Adipocyte (in vitro differentiated cells): Measurements from ENCODE around the gene CWC27.
"Not testable (repeated sequence)": the region's sequence is repeated elsewhere in the genome, so short reads cannot be mapped to it uniquely, and the experiment has no call there.

ENCODE experiments used
- DNase-seq: peaks from one replicate; pipeline ENCODE4 v3.0.0-alpha.2; 2015; ENCODE audit warnings: low read depth
- H3K27me3 ChIP-seq: replicated peaks from 2 replicates; pipeline ENCODE4 v1.7.0; 2013; ENCODE audit warnings: mild to moderate bottlenecking, low read length, moderate library complexity; ENCODE audit not compliant: control insufficient read depth, insufficient read depth
- H3K36me3 ChIP-seq: 2 replicates; pipeline ENCODE4 v1.7.0; 2013; ENCODE audit warnings: low read length, mild to moderate bottlenecking, moderate library complexity; ENCODE audit not compliant: control insufficient read depth, insufficient read depth, severe bottlenecking
- H3K4me1 ChIP-seq: 2 replicates; pipeline ENCODE4 v1.7.0; 2013; ENCODE audit warnings: mild to moderate bottlenecking, low read length, moderate library complexity; ENCODE audit not compliant: control insufficient read depth, insufficient read depth
- H3K4me3 ChIP-seq: 2 replicates; pipeline ENCODE4 v1.7.0; 2013; ENCODE audit warnings: mild to moderate bottlenecking, low read length, moderate library complexity
- H3K9ac ChIP-seq: 2 replicates; pipeline ENCODE4 v1.7.0; 2013; ENCODE audit warnings: mild to moderate bottlenecking, low read length, moderate library complexity
- H3K9me3 ChIP-seq: 2 replicates; pipeline ENCODE4 v1.7.0; 2013; ENCODE audit warnings: mild to moderate bottlenecking, low read length, moderate library complexity; ENCODE audit not compliant: control insufficient read depth

CWC27 gene

GRCh38 chr5:64822320-64822719 lies 53.6 kb downstream of the CWC27 start:
- no peak overlapping the region for H3K9ac ChIP-seq
- no peaks in the 10 kb centered on the region for H3K36me3 ChIP-seq
- no peak for DNase-seq
- H3K4me1 ChIP-seq: peaks cover 11% of the 10 kb centered on the region
- no peak overlapping the region for H3K4me3 ChIP-seq
- H3K27me3 ChIP-seq: no peaks in the 10 kb centered on the region
- H3K9me3 ChIP-seq: no peaks in the 10 kb centered on the region

GRCh38 chr5:64826541-64826940 lies 57.8 kb downstream of the CWC27 start:
- H3K4me1 ChIP-seq: peaks cover 15% of the 10 kb centered on the region
- H3K36me3 ChIP-seq: no peaks in the 10 kb centered on the region
- H3K9ac ChIP-seq: no peak overlapping the region
- DNase-seq: no peak
- no peak overlapping the region for H3K4me3 ChIP-seq
- H3K9me3 ChIP-seq: no peaks in the 10 kb centered on the region
- no peaks in the 10 kb centered on the region for H3K27me3 ChIP-seq

GRCh38 chr5:64827703-64828102 lies 59.0 kb downstream of the CWC27 start:
- H3K4me1 ChIP-seq: peaks cover 24% of the 10 kb centered on the region
- no peaks in the 10 kb centered on the region for H3K9me3 ChIP-seq
- H3K4me3 ChIP-seq: no peak overlapping the region
- H3K9ac ChIP-seq: no peak overlapping the region
- peak; percentile 50 for DNase-seq
- no peaks in the 10 kb centered on the region for H3K27me3 ChIP-seq
- H3K36me3 ChIP-seq: no peaks in the 10 kb centered on the region

GRCh38 chr5:64830650-64831049 lies 61.9 kb downstream of the CWC27 start:
- H3K27me3 ChIP-seq, H3K9ac ChIP-seq, H3K9me3 ChIP-seq, DNase-seq, H3K36me3 ChIP-seq, H3K4me3 ChIP-seq: not testable (repeated sequence)
- H3K4me1 ChIP-seq: peaks cover 42% of the 10 kb centered on the region

GRCh38 chr5:64831996-64832395 lies 63.3 kb downstream of the CWC27 start:
- Histone ChIP-seq H3K27me3 (no peaks in the 10 kb centered on the region), H3K4me1 (peaks cover 31% of the 10 kb centered on the region), H3K9me3 (no peaks in the 10 kb centered on the region), H3K4me3 (no peak overlapping the region), H3K36me3 (no peaks in the 10 kb centered on the region), H3K9ac (no peak overlapping the region)
- DNase-seq: peak; percentile 43

- H3K36me3 ChIP-seq: no peaks in the 10 kb centered on the region
- peak; percentile 67 for DNase-seq
- no peaks in the 10 kb centered on the region for H3K9me3 ChIP-seq
- peak overlapping the region; percentile 42 for H3K4me3 ChIP-seq
- no peaks in the 10 kb centered on the region for H3K27me3 ChIP-seq
- H3K4me1 ChIP-seq: peaks cover 27% of the 10 kb centered on the region
- H3K9ac ChIP-seq: peak overlapping the region; percentile 38
Observed at GRCh38 chr5:64834037-64834436, 65.3 kb downstream of the CWC27 start.

- no peaks in the 10 kb centered on the region for H3K27me3 ChIP-seq
- H3K9me3 ChIP-seq: no peaks in the 10 kb centered on the region
- no peaks in the 10 kb centered on the region for H3K36me3 ChIP-seq
- peak overlapping the region; percentile 38 for H3K9ac ChIP-seq
- DNase-seq: peak; percentile 57
- peaks cover 27% of the 10 kb centered on the region for H3K4me1 ChIP-seq
- peak overlapping the region; percentile 42 for H3K4me3 ChIP-seq
Observed at GRCh38 chr5:64834611-64835010, 65.9 kb downstream of the CWC27 start.

- H3K9me3 ChIP-seq: no peaks in the 10 kb centered on the region
- no peak overlapping the region for H3K4me3 ChIP-seq
- no peaks in the 10 kb centered on the region for H3K36me3 ChIP-seq
- peaks cover 27% of the 10 kb centered on the region for H3K4me1 ChIP-seq
- DNase-seq: no peak
- no peak overlapping the region for H3K9ac ChIP-seq
- no peaks in the 10 kb centered on the region for H3K27me3 ChIP-seq
Observed at GRCh38 chr5:64835266-64835665, 66.5 kb downstream of the CWC27 start.

- Histone ChIP-seq H3K4me1 (peaks cover 27% of the 10 kb centered on the region), H3K9me3 (peaks cover 4% of the 10 kb centered on the region), H3K4me3 (no peak overlapping the region), H3K36me3 (peaks cover 4% of the 10 kb centered on the region), H3K9ac (no peak overlapping the region), H3K27me3 (no peaks in the 10 kb centered on the region)
- DNase-seq: peak; percentile 42
Observed at GRCh38 chr5:64836190-64836755, 67.5 kb downstream of the CWC27 start.

- Histone ChIP-seq H3K4me1 (peaks cover 25% of the 10 kb centered on the region), H3K27me3 (no peaks in the 10 kb centered on the region), H3K36me3 (peaks cover 4% of the 10 kb centered on the region), H3K9ac (no peak overlapping the region), H3K4me3 (no peak overlapping the region), H3K9me3 (peaks cover 4% of the 10 kb centered on the region)
- DNase-seq: no peak
Observed at GRCh38 chr5:64836786-64837185, 68.1 kb downstream of the CWC27 start.

- DNase-seq: no peak
- peaks cover 15% of the 10 kb centered on the region for H3K4me1 ChIP-seq
- peaks cover 4% of the 10 kb centered on the region for H3K36me3 ChIP-seq
- H3K9me3 ChIP-seq: peaks cover 4% of the 10 kb centered on the region
- H3K4me3 ChIP-seq: no peak overlapping the region
- H3K27me3 ChIP-seq: no peaks in the 10 kb centered on the region
- no peak overlapping the region for H3K9ac ChIP-seq
Observed at GRCh38 chr5:64838376-64838775, 69.6 kb downstream of the CWC27 start.

- Histone ChIP-seq H3K9ac (no peak overlapping the region), H3K4me1 (peaks cover 11% of the 10 kb centered on the region), H3K27me3 (no peaks in the 10 kb centered on the region), H3K9me3 (peaks cover 4% of the 10 kb centered on the region), H3K36me3 (peaks cover 4% of the 10 kb centered on the region), H3K4me3 (no peak overlapping the region)
- no peak for DNase-seq
Observed at GRCh38 chr5:64838803-64839202, 70.1 kb downstream of the CWC27 start.
